CD4-positive, CD25-positive, alpha-beta regulatory T cell (primary cell): Measurements from ENCODE around the gene LDAH. TPM values are rescaled to one million over a fixed set of nuclear protein-coding genes. Genes with fewer than 3 reads are reported as not detected.

Source experiments
- ATAC-seq, 2 donors: fragments of 150-1000 bp; cut with Tn5 transposase; one replicate each; pipeline ENCODE4 v1.10.0; 2021; ENCODE audit warnings: low read depth in 2 of 2, moderate number of reproducible peaks in 2 of 2, moderate library complexity in 1 of 2
- DNase-seq, 3 donors: peaks; one replicate each; pipeline versions ENCODE4 v3.0.0 to v3.0.0-alpha.2; 2012 to 2022; ENCODE audit warnings: mixed read lengths in 1 of 3
- H3K27ac ChIP-seq: one replicate; pipeline ENCODE4 v1.7.0; 2013; ENCODE audit warnings: mild to moderate bottlenecking, low read length; ENCODE audit not compliant: insufficient read depth, poor library complexity, severe bottlenecking
- H3K27me3 ChIP-seq: one replicate; pipeline ENCODE4 v1.7.0; 2013; ENCODE audit warnings: low read length; ENCODE audit not compliant: control insufficient read depth, insufficient read depth
- H3K36me3 ChIP-seq: one replicate; pipeline ENCODE4 v1.7.0; 2013; ENCODE audit warnings: mild to moderate bottlenecking, low read length, moderate library complexity; ENCODE audit not compliant: control insufficient read depth, insufficient read depth
- H3K4me1 ChIP-seq: 2 replicates; pipeline ENCODE4 v1.7.0; 2013; ENCODE audit warnings: mild to moderate bottlenecking, low read length; ENCODE audit not compliant: insufficient read depth, control insufficient read depth, poor library complexity, severe bottlenecking
- H3K4me3 ChIP-seq: one replicate; pipeline ENCODE4 v1.7.0; 2013; ENCODE audit warnings: low read depth, mild to moderate bottlenecking, low read length, moderate library complexity
- H3K9me3 ChIP-seq, 2 experiments: 1 replicate in 1 of 2; 2 replicates in 1 of 2; pipeline ENCODE4 v1.7.0; 2013; ENCODE audit warnings: low read length in 2 of 2, mild to moderate bottlenecking in 1 of 2, moderate library complexity in 1 of 2; ENCODE audit not compliant: control insufficient read depth in 2 of 2
- H3K27ac Mint-ChIP-seq, 3 donors: one replicate each; pipeline ENCODE4 v1.8.0; 2020 to 2022; ENCODE audit warnings: mild to moderate bottlenecking in 3 of 3, mixed read lengths in 3 of 3, moderate library complexity in 2 of 3
- H3K27me3 Mint-ChIP-seq: one replicate; pipeline ENCODE4 v1.8.0; 2022; ENCODE audit warnings: mild to moderate bottlenecking, mixed read lengths
- H3K36me3 Mint-ChIP-seq: one replicate; pipeline ENCODE4 v1.8.0; 2020; ENCODE audit warnings: mixed read lengths
- H3K4me1 Mint-ChIP-seq, 4 donors: one replicate each; pipeline ENCODE4 v1.8.0; 2020 to 2022; ENCODE audit warnings: mixed read lengths in 4 of 4, mild to moderate bottlenecking in 1 of 4
- H3K4me3 Mint-ChIP-seq, 4 donors: one replicate each; pipeline ENCODE4 v1.8.0; 2020 to 2022; ENCODE audit warnings: mild to moderate bottlenecking in 4 of 4, mixed read lengths in 4 of 4, moderate library complexity in 3 of 4
- H3K9me3 Mint-ChIP-seq, 7 donors: one replicate each; pipeline ENCODE4 v1.8.0; 2020 to 2022; ENCODE audit warnings: mixed read lengths in 7 of 7, mild to moderate bottlenecking in 3 of 7, moderate library complexity in 2 of 7
- polyA plus RNA-seq, 4 donors: library from polyadenylated mRNA; unstranded; fragments of 300-500 nt; fragmentation: Illumina TruSeq; gene quantifications; one replicate each; pipeline ENCODE4 v1.2.3, GENCODE V29; 2021
- total RNA-seq: library from RNA; stranded (reverse); gene quantifications from one replicate; pipeline ENCODE4 v1.2.3, GENCODE V29; 2022

The LDAH gene
- total and polyA plus RNA-seq, 5 donors from 2014 or later = 13.8 to 16.8 (median 14.9) TPM

DNA sequence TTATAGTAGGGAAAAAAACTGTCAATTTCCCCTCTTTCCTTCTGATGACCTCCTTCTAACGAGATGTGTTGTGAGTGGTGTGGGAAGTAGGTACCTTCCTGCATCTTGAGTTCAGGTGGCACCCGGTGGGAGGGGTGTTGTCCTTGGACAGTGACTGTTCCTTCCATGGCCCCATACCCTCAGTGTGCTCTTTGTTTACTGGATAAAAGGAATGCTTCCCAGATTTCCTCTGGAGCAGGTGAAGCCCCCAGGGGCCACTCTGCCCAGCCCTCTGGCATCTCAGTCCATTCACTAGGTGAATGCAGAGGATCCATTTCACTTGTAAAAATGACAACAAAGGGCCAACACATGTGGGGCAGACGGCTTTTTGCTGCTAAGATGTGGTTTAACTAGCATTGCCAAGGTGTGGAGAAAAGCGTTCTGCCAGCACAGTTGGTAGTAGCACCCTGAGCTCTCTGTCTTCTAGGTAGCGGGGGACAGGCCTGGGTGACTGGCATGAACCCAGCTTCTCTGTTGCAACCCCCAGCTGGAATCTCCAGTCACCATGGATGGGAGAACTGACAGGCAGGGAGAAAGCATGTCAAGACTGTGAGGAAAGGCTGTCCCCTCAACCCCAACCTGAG, 149.1 kb downstream of the LDAH start:
- no peak for ATAC-seq
- Mint-ChIP-seq H3K4me3 (no peak overlapping the region), H3K27me3 (peaks cover 49% of the 10 kb centered on the region)

DNA sequence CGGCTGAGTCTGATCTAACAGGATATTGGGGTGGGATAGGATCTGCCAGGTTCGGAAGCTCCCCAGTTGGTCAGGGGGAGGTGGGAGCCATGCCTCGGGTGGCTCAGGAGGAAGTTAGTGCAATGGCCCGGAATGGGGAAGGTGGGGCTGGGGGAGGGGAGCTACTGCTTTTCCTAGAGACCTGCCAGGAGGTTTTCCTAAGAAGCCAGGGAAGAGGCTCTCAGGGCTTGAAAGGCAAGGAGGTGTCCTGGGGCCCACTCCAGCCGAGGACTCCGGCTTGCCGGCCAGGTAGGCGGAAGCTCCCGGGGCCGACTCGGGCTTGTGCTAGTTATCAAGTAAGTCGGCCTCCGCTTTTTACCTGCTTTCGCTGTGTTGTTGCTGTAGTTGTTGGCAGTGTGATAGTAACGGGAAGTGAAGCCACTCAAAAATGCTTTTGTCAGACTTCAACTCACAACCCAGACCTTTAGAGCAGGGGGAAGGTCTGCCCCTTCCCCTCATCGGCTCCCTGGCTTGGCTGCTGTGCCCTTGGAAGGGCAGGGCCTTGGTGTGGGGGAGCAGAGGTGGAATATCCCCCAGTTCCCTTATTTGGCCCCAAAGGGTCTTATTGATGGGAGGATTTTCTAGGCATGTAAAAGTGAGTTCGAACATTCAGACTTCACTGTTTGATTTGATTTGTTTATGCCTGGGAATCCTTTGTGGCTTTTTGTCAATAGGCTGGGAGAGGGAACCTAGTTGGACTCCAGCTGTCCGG, 150.5 kb downstream of the LDAH start:
- no peak overlapping the region for H3K4me3 ChIP-seq
- no peak overlapping the region for H3K27ac ChIP-seq
- H3K9me3 Mint-ChIP-seq = peaks cover 0 to 6% (median 0%) of the 10 kb centered on the region in 7 donors
- DNase-seq (no peak), ATAC-seq (no peak)
- H3K36me3 ChIP-seq = no peaks in the 10 kb centered on the region
- H3K4me3 Mint-ChIP-seq = peak overlapping the region in 1 of 4 donors; percentile 54
- peaks cover 21% of the 10 kb centered on the region for H3K27me3 ChIP-seq
- peaks cover 8% of the 10 kb centered on the region for H3K4me1 ChIP-seq
- peaks cover 0 to 20% (median 4%) of the 10 kb centered on the region in 4 donors for H3K4me1 Mint-ChIP-seq
- no peaks in the 10 kb centered on the region for H3K36me3 Mint-ChIP-seq
- H3K27me3 Mint-ChIP-seq = peaks cover 61% of the 10 kb centered on the region
- H3K27ac Mint-ChIP-seq = no peak overlapping the region
- no peaks in the 10 kb centered on the region for H3K9me3 ChIP-seq

More for the DNA sequence above, 149.1 kb downstream of the LDAH start:
- Histone ChIP-seq H3K27ac (no peak overlapping the region), H3K4me3 (no peak overlapping the region), H3K36me3 (no peaks in the 10 kb centered on the region), H3K4me1 (peaks cover 4% of the 10 kb centered on the region), H3K27me3 (peaks cover 17% of the 10 kb centered on the region), H3K9me3 (no peaks in the 10 kb centered on the region)
- Mint-ChIP-seq H3K36me3 (no peaks in the 10 kb centered on the region), H3K4me1 (peaks cover 0 to 12% (median 4%) of the 10 kb centered on the region in 4 donors), H3K9me3 (peaks cover 0 to 4% (median 0%) of the 10 kb centered on the region in 7 donors), H3K27ac (no peak overlapping the region)
- no peak for DNase-seq

DNA sequence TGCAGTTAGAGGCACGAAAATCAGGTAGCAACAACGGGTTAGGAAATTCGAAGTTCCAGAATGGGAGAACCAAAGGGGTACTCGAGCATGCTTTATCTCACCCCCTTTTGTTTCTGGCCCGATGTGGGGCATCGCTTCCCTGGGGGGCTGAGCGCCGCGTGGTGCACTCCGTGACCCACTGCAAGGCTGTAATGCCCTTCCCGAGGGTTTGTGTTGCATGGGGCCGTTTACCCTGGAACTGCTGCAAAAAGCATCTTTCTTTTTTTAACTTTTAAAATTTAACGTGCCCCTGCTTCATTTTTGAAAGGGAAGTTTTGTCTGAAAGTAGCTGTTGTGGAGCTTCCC, 151.2 kb downstream of the LDAH start:
- H3K9me3 ChIP-seq = no peaks in the 10 kb centered on the region
- no peak for DNase-seq
- Mint-ChIP-seq H3K36me3 (no peaks in the 10 kb centered on the region), H3K27me3 (peaks cover 61% of the 10 kb centered on the region), H3K27ac (no peak overlapping the region), H3K4me3 (peak overlapping the region in 1 of 4 donors; percentile 47), H3K9me3 (peaks cover 0 to 6% (median 0%) of the 10 kb centered on the region in 7 donors), H3K4me1 (peaks cover 0 to 20% (median 4%) of the 10 kb centered on the region in 4 donors)
- H3K27ac ChIP-seq = no peak overlapping the region
- peaks cover 21% of the 10 kb centered on the region for H3K27me3 ChIP-seq
- H3K4me1 ChIP-seq = peaks cover 10% of the 10 kb centered on the region
- no peak for ATAC-seq
- H3K36me3 ChIP-seq = no peaks in the 10 kb centered on the region
- H3K4me3 ChIP-seq = no peak overlapping the region

DNA sequence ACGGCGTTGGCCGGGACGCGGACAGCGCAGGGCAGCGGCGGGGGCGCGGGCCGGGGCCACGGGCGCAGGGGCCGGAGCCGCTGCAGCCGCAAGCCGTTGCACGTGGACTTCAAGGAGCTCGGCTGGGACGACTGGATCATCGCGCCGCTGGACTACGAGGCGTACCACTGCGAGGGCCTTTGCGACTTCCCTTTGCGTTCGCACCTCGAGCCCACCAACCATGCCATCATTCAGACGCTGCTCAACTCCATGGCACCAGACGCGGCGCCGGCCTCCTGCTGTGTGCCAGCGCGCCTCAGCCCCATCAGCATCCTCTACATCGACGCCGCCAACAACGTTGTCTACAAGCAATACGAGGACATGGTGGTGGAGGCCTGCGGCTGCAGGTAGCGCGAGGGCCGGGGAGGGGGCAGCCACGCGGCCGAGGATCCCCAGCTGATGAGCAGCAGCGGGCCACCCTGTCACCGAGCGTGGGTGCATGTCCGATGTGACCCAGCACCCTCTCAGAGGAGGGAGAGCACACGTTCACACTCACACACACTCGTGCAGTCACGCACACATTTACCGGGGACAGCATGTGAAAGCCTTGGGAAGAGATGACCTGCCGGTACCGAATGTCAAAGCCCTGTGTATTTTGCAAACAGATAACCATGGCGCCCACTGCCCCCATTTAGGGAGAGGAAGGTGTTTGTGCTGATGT, 151.7 kb downstream of the LDAH start:
- Mint-ChIP-seq H3K4me1 (peaks cover 0 to 22% (median 5%) of the 10 kb centered on the region in 4 donors), H3K27ac (no peak overlapping the region), H3K9me3 (peaks cover 0 to 8% (median 0%) of the 10 kb centered on the region in 7 donors), H3K4me3 (peak overlapping the region in 1 of 4 donors; percentile 47), H3K36me3 (no peaks in the 10 kb centered on the region), H3K27me3 (peaks cover 66% of the 10 kb centered on the region)
- Histone ChIP-seq H3K4me3 (no peak overlapping the region), H3K36me3 (no peaks in the 10 kb centered on the region), H3K4me1 (peaks cover 15% of the 10 kb centered on the region), H3K27me3 (peaks cover 21% of the 10 kb centered on the region), H3K9me3 (no peaks in the 10 kb centered on the region), H3K27ac (no peak overlapping the region)
- no peak for DNase-seq
- no peak for ATAC-seq

DNA sequence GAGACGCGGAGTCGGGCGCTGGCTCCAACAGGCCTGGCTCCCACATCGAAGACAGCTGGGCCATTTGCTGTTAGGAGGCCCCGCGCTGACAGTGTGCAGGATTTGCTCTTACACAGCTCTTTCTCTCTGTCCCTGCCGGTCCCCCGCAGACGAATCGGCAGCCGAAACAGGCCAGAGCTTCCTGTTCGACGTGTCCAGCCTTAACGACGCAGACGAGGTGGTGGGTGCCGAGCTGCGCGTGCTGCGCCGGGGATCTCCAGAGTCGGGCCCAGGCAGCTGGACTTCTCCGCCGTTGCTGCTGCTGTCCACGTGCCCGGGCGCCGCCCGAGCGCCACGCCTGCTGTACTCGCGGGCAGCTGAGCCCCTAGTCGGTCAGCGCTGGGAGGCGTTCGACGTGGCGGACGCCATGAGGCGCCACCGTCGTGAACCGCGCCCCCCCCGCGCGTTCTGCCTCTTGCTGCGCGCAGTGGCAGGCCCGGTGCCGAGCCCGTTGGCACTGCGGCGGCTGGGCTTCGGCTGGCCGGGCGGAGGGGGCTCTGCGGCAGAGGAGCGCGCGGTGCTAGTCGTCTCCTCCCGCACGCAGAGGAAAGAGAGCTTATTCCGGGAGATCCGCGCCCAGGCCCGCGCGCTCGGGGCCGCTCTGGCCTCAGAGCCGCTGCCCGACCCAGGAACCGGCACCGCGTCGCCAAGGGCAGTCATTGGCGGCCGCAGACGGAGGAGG, 152.4 kb downstream of the LDAH start:
- peaks cover 73% of the 10 kb centered on the region for H3K27me3 Mint-ChIP-seq
- Histone ChIP-seq H3K27me3 (peaks cover 22% of the 10 kb centered on the region), H3K9me3 (no peaks in the 10 kb centered on the region), H3K36me3 (no peaks in the 10 kb centered on the region), H3K4me3 (no peak overlapping the region), H3K27ac (no peak overlapping the region), H3K4me1 (peaks cover 23% of the 10 kb centered on the region)
- DNase-seq = no peak
- peaks cover 0 to 27% (median 4%) of the 10 kb centered on the region in 4 donors for H3K4me1 Mint-ChIP-seq
- peak overlapping the region in 2 of 4 donors; percentile 13 to 54 for H3K4me3 Mint-ChIP-seq
- H3K27ac Mint-ChIP-seq = no peak overlapping the region
- H3K9me3 Mint-ChIP-seq = peaks cover 0 to 8% (median 0%) of the 10 kb centered on the region in 7 donors
- ATAC-seq = no peak
- no peaks in the 10 kb centered on the region for H3K36me3 Mint-ChIP-seq

DNA sequence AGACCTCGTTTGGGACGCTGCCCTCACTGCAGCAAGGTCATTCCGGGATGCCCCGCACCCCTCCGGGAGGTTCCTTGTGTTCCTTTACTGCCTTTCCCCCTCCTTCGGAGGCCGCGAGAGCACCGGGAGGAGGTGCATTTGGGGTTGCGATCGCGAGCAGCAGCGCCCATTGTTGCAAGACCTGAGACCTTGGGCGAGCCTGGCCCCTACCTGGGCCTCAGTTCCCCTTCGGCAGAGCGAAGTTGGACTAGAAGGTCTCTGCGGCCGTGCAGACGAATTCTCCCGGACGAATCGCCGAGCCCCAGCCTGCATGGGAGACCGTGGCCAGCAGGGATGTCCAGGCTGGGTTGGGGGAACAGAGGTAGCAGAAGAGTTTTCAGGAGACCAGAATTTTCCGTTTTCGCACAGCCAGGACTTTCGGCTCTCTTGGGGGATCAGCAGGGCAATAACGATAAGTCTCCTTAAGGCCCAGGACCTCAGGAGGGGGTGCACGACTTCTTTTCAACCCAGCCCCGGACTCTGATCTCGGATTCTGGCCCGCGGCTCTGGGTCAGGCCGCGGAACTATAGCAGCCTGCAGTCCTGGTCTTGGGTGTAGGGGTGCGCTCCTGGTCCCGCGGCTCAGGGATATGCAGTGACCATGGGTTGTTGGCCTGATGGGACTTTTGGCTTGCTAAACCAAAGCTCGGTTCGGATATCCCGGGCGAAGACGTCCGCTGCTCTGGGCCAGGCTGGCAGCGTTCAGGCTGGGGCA, 153.2 kb downstream of the LDAH start:
- H3K4me3 Mint-ChIP-seq = peak overlapping the region in 3 of 4 donors; percentile 13 to 54 (median 13)

More for the DNA sequence above, 153.2 kb downstream of the LDAH start:
- ATAC-seq (no peak), DNase-seq (no peak)
- no peaks in the 10 kb centered on the region for H3K9me3 ChIP-seq
- H3K27me3 ChIP-seq = peaks cover 28% of the 10 kb centered on the region
- H3K36me3 ChIP-seq = no peaks in the 10 kb centered on the region
- Mint-ChIP-seq H3K27ac (peak overlapping the region in 1 of 3 donors; percentile 66), H3K4me1 (peaks cover 0 to 34% (median 4%) of the 10 kb centered on the region in 4 donors), H3K36me3 (no peaks in the 10 kb centered on the region), H3K9me3 (peaks cover 0 to 8% (median 0%) of the 10 kb centered on the region in 7 donors), H3K27me3 (peaks cover 81% of the 10 kb centered on the region)
- no peak overlapping the region for H3K4me3 ChIP-seq
- peaks cover 27% of the 10 kb centered on the region for H3K4me1 ChIP-seq
- no peak overlapping the region for H3K27ac ChIP-seq
